Psoas muscle (tissue), 8 donors: Measurements from ENCODE around the gene ITPR1. TPM values are rescaled to one million over a fixed set of nuclear protein-coding genes. Genes with fewer than 3 reads are reported as not detected.

Source experiments
- ATAC-seq, 4 donors: fragments of 200-7000 bp; cut with Tn5 transposase; one replicate each; pipeline ENCODE4 v1.9.1; 2020; ENCODE audit warnings: moderate library complexity in 3 of 4, mild to moderate bottlenecking in 2 of 4
- DNase-seq, 2 donors: peaks; one replicate each; pipeline ENCODE4 v3.0.0-alpha.2; 2020
- H3K27ac ChIP-seq: fragments of 200-600 bp; one replicate; pipeline ENCODE4 v1.8.0; 2022
- H3K27me3 ChIP-seq, 3 donors: fragments of 200-600 bp in 1 of 3; one replicate each; pipeline versions ENCODE4 v1.6.1 to v1.8.0; 2013 to 2022; ENCODE audit warnings: low read length in 2 of 3, mild to moderate bottlenecking in 2 of 3, moderate library complexity in 1 of 3; ENCODE audit not compliant: insufficient read depth in 3 of 3
- H3K36me3 ChIP-seq, 2 donors: fragments of 200-600 bp in 1 of 2; one replicate each; pipeline versions ENCODE4 v1.6.1 to v1.8.0; 2013 to 2022; ENCODE audit warnings: low read depth in 1 of 2, mild to moderate bottlenecking in 1 of 2, moderate library complexity in 1 of 2; ENCODE audit not compliant: insufficient read depth in 1 of 2
- H3K4me1 ChIP-seq: fragments of 200-600 bp; one replicate; pipeline ENCODE4 v1.8.0; 2022
- H3K4me3 ChIP-seq: fragments of 200-600 bp; one replicate; pipeline ENCODE4 v1.8.0; 2022; ENCODE audit warnings: mild to moderate bottlenecking
- H3K9me3 ChIP-seq: fragments of 200-600 bp; one replicate; pipeline ENCODE4 v1.8.0; 2022
- CTCF ChIP-seq: fragments of 200-600 bp; IDR thresholded peaks from one replicate; pipeline ENCODE4 v1.8.0; 2022; ENCODE audit warnings: antibody characterized with exemption
- WGBS, 3 donors: extraction: QIAGEN DNeasy Blood & Tissue Kit; methylation state at CpG; one replicate each; pipeline versions ENCODE4 v1.1.6 to v1.1.7; 2013; 5-methylcytosine and 5-hydroxymethylcytosine counted together
- intact Hi-C, 2 donors: fragments of 100-400 bp; cut with DNase I; formaldehyde crosslinking; loops; one replicate each; pipeline versions ENCODE4 v1.11.0 to v1.14.2; 2022
- polyA plus RNA-seq, 3 donors: library from polyadenylated mRNA; stranded (reverse); fragments of 200-250 nt; gene quantifications; one replicate each; pipeline ENCODE4 v1.2.3, GENCODE V29; 2013
- total RNA-seq, 4 donors: library from RNA; stranded (reverse); fragmentation: NEBNext Ultra II Directional in 2 of 4; extraction: Animal tissue kit (Norgen Biotek cat#: 25700) in 2 of 4; gene quantifications; one replicate each; pipeline versions ENCODE4 v1.2.1 to v1.2.4, GENCODE V29; 2021 to 2023
- donor health status: healthy with polysubstance abuse.
- donor health status: DM: no; HTN: no; CAD: no; lungs with moderate emphysema.
- donor health status: Bipolar disorder and iron deficiency.
- donor health status: healthy.
- donor health status: DM: yes; HTN: yes; CAD: no.
- donor health status: DM: no; HTN: no; CAD: no.
- donor health status: DM: no; HTN: no; CAD: no.
- donor health status: DM: yes; HTN: yes; CAD: no.

The ITPR1 gene
- total and polyA plus RNA-seq, 7 donors = 4.4 to 9.2 (median 8.8) TPM

- Histone ChIP-seq H3K27ac (no peak overlapping the region), H3K9me3 (no peaks in the 10 kb centered on the region), H3K36me3 (no peaks in the 10 kb centered on the region), H3K4me1 (no peaks in the 10 kb centered on the region), H3K27me3 (no peaks in the 10 kb centered on the region), H3K4me3 (no peak overlapping the region)
- TF ChIP-seq CTCF = no peak
- intact Hi-C loops = no loop called here
- no peak for DNase-seq
- ATAC-seq = no peak
- 75 to 88% (median 85%) methylated on average over 5 of the region's 5 CpGs for WGBS, 3 donors
Observed at GRCh38 chr3:4855676-4856075, 362.5 kb downstream of the ITPR1 start.

DNA sequence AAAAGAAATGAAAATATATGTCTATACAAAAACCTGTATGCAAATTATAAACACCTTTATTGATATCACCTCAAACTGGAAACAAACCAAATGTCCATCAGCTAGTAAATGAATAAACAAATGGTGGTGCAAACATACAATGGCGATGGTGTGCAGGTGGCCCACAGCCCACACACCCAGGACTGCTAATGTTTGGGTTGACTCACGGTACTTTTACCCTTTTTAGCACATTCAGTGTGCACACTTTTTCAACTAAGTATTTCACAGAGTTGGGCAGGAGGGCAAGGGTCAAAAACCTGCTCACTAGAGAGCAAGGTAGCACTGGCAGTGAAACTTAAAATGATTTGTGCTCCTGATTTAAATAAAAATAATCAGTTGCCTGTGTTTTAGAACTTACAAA lies 363.0 kb downstream of the ITPR1 start:
- ATAC-seq (no peak), DNase-seq (no peak)
- Histone ChIP-seq H3K4me1 (no peaks in the 10 kb centered on the region), H3K9me3 (peaks cover 4% of the 10 kb centered on the region), H3K4me3 (no peak overlapping the region), H3K27ac (no peak overlapping the region), H3K36me3 (no peaks in the 10 kb centered on the region), H3K27me3 (no peaks in the 10 kb centered on the region)
- WGBS, 3 donors = 43 to 52% (median 45%) methylated on average over 2 of the region's 2 CpGs
- intact Hi-C loops = no loop called here
- no peak for TF ChIP-seq CTCF

GRCh38 chr3:4856564-4856963 lies 363.4 kb downstream of the ITPR1 start:
- Histone ChIP-seq H3K4me1 (no peaks in the 10 kb centered on the region), H3K9me3 (peaks cover 7% of the 10 kb centered on the region), H3K27me3 (no peaks in the 10 kb centered on the region), H3K36me3 (no peaks in the 10 kb centered on the region), H3K27ac (no peak overlapping the region), H3K4me3 (no peak overlapping the region)
- WGBS, 3 donors = 82 to 86% (median 86%) methylated on average over 4 of the region's 4 CpGs
- no peak for TF ChIP-seq CTCF
- no peak for DNase-seq
- no peak for ATAC-seq
- intact Hi-C loops = no loop called here

- intact Hi-C loops = no loop called here
- Histone ChIP-seq H3K27ac (no peak overlapping the region), H3K9me3 (peaks cover 11% of the 10 kb centered on the region), H3K27me3 (no peaks in the 10 kb centered on the region), H3K4me1 (no peaks in the 10 kb centered on the region), H3K4me3 (no peak overlapping the region), H3K36me3 (no peaks in the 10 kb centered on the region)
- DNase-seq (no peak), ATAC-seq (no peak)
- no peak for TF ChIP-seq CTCF
- 47 to 62% (median 49%) methylated on average over 5 of the region's 5 CpGs for WGBS, 3 donors
Observed at GRCh38 chr3:4856986-4857385, 363.8 kb downstream of the ITPR1 start.

DNA sequence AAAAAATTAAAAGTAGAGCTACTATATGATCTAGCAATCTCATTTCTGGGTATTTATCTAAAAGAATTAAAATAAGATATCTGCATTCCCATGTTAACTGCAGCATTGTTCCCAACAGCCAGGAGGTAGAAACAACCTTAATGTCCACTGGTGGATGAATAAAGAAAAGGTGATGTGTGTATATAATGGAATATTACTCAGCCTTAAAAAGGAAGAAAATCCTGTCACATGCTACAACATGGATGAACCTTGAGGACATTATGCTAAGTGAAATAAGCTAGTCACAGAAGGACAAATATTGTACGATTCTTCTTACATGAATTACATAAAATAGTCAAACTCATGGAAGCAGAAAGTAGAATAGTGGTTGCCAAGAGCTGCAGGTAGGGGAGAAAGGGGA lies 366.6 kb downstream of the ITPR1 start:
- intact Hi-C loops = no loop called here
- no peaks in the 10 kb centered on the region for H3K27me3 ChIP-seq

More for the DNA sequence above, 366.6 kb downstream of the ITPR1 start:
- no peak for TF ChIP-seq CTCF
- H3K27ac ChIP-seq = no peak overlapping the region
- H3K4me1 ChIP-seq = no peaks in the 10 kb centered on the region
- ATAC-seq (no peak), DNase-seq (no peak)
- no peak overlapping the region for H3K4me3 ChIP-seq
- peaks cover 15% of the 10 kb centered on the region for H3K9me3 ChIP-seq
- H3K36me3 ChIP-seq = no peaks in the 10 kb centered on the region
- 93 to 97% (median 95%) methylated on average over 1 of the region's 1 CpG for WGBS, 3 donors
